IPS-18a (cell line): ENCODE data around the gene UNC45B.
"Not testable (repeated sequence)": the region's sequence is repeated elsewhere in the genome, so short reads cannot be mapped to it uniquely, and the experiment has no call there.

ENCODE experiments used
- H3K27ac ChIP-seq: one replicate; pipeline ENCODE4 v1.5.1; 2013; ENCODE audit warnings: low read length
- H3K27me3 ChIP-seq: one replicate; pipeline ENCODE4 v1.6.1; 2013; ENCODE audit warnings: mild to moderate bottlenecking, low read length; ENCODE audit not compliant: control insufficient read depth, insufficient read depth
- H3K36me3 ChIP-seq: one replicate; pipeline ENCODE4 v1.6.1; 2013; ENCODE audit warnings: low read depth, low read length; ENCODE audit not compliant: control insufficient read depth
- H3K4me1 ChIP-seq: one replicate; pipeline ENCODE4 v1.6.1; 2013; ENCODE audit warnings: low read depth, low read length; ENCODE audit not compliant: control insufficient read depth
- H3K4me3 ChIP-seq: one replicate; pipeline ENCODE4 v1.5.1; 2013; ENCODE audit warnings: low read length
- H3K9ac ChIP-seq: one replicate; pipeline ENCODE4 v1.6.1; 2013; ENCODE audit warnings: mild to moderate bottlenecking, low read length, moderate library complexity
- H3K9me3 ChIP-seq: one replicate; pipeline ENCODE4 v1.6.1; 2013; ENCODE audit warnings: low read depth, low read length; ENCODE audit not compliant: control insufficient read depth

The UNC45B gene

DNA sequence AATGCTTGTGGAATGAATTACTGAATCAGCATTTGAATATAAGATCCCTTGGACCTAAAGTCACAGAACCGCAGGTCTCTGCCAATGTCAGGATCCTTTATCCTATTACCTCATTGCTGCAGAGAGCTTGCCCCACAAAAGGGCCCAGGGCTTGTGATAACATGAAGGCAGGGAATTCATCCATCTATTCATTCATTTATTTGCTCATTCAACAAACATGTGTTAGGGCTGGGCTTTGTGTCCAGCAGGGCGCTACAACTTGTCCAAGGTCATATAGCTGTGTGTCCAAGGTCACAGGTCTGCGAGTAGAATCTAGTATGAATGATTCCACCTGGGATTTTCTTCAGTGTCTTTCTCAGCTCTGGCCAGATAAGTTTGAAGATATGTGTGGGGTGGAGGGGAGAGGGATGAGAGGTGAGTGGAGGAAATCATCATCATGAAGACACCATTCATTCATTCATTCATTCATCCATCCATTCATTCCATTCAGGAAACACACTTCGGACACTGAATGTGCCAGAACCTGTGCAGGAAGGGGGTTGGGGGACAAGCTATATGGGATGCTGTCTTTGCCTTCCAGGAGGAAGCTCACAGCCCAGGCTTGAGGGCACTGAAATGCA lies 1.3 kb upstream of the UNC45B start:
- no peaks in the 10 kb centered on the region for H3K27me3 ChIP-seq
- H3K27ac ChIP-seq, result no peak overlapping the region
- no peak overlapping the region for H3K4me3 ChIP-seq
- no peaks in the 10 kb centered on the region for H3K9me3 ChIP-seq
- no peak overlapping the region for H3K9ac ChIP-seq
- no peaks in the 10 kb centered on the region for H3K36me3 ChIP-seq
- H3K4me1 ChIP-seq, result no peaks in the 10 kb centered on the region

DNA sequence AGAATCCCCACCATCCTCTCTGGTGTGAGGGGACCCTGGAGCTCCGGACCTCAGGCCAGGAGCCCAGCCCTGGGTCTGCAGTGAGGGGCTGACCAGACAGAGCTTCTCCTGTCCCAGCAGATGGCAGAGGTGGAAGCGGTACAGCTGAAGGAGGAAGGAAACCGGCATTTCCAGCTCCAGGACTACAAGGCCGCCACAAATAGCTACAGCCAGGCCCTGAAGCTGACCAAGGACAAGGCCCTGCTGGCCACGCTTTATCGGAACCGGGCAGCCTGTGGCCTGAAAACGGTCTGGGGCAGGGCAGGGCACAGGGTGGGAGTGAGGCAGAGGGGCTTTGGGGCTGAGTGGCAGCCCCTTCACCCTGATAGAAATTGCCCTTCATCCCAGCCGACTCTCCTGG lies 527 bp downstream of the UNC45B start:
- H3K27me3 ChIP-seq, result no peaks in the 10 kb centered on the region
- H3K27ac ChIP-seq, result no peak overlapping the region
- no peaks in the 10 kb centered on the region for H3K4me1 ChIP-seq
- H3K9ac ChIP-seq, result no peak overlapping the region
- H3K4me3 ChIP-seq, result no peak overlapping the region
- no peaks in the 10 kb centered on the region for H3K36me3 ChIP-seq
- H3K9me3 ChIP-seq, result no peaks in the 10 kb centered on the region

DNA sequence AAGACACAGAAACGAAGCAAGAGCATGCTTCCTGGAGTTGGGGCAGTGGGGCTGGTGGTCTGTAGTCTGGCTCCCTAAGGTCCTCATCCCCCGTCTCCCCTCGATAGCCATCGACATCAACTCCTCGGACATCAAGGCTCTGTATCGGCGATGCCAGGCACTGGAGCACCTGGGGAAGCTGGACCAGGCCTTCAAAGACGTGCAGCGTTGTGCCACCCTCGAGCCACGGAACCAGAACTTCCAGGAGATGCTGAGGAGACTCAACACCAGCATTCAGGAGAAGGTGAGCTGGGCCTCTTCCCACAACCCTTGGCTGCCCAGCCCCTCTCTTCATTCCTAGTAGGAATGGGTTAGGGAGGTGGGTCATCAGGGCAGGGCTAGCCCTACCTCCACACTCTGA lies 2.3 kb downstream of the UNC45B start:
- H3K27ac ChIP-seq, result no peak overlapping the region
- no peaks in the 10 kb centered on the region for H3K9me3 ChIP-seq
- H3K4me1 ChIP-seq, result no peaks in the 10 kb centered on the region
- no peaks in the 10 kb centered on the region for H3K36me3 ChIP-seq
- no peak overlapping the region for H3K4me3 ChIP-seq
- no peak overlapping the region for H3K9ac ChIP-seq
- no peaks in the 10 kb centered on the region for H3K27me3 ChIP-seq

DNA sequence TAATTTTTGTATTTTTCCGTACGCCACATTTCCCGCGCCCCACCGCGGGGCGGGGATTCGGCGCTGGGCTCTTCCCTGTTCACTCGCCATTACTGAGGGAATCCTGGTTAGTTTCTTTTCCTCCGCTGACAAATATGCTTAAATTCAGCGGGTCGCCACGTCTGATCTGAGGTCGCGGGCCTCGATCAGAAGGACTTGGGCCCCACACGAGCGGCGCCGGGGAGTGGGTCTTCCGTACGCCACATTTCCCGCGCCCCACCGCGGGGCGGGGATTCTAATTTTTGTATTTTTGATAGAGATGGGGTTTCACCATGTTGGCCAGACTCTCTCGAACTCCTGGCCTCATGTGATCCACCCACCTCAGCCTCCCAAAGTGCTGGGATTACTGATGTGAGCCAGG lies 3.5 kb downstream of the UNC45B start:
- H3K36me3 ChIP-seq, H3K9me3 ChIP-seq, H3K27ac ChIP-seq, H3K27me3 ChIP-seq, H3K4me3 ChIP-seq, H3K4me1 ChIP-seq, H3K9ac ChIP-seq: not testable (repeated sequence)

DNA sequence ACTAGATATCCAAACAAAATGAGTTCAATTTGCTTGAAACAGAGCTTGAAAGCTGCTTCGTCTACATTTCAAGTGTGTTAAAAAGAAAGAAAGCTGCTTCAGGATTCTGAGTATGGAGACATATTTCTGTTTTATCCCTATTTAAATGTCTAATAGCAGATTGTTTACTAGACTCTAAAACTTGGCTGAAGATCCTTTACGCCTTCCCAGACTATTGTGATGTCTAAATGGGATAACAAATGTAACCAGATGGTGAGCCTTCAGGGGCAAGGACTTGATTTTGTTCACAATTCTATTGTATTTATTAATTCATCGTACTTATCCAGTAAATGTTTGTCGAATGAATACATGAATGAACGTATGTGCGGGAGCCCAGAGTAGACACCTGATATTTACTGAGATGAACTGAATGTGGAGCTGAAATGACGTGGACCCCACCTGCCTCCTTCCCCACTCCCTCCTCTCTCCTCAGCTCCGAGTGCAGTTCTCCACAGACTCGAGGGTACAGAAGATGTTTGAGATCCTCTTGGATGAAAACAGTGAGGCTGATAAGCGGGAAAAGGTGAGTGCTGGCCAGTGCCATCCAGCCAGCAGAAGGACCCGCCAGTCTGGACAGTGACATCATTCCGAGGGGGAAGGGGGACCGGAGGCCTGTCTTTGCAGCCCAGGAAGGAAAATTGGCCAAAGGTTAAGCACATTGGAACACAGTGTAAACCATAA lies 5.0 kb downstream of the UNC45B start:
- Histone ChIP-seq H3K27ac (no peak overlapping the region), H3K9me3 (no peaks in the 10 kb centered on the region), H3K9ac (no peak overlapping the region), H3K4me1 (no peaks in the 10 kb centered on the region), H3K36me3 (no peaks in the 10 kb centered on the region), H3K4me3 (no peak overlapping the region), H3K27me3 (no peaks in the 10 kb centered on the region)

DNA sequence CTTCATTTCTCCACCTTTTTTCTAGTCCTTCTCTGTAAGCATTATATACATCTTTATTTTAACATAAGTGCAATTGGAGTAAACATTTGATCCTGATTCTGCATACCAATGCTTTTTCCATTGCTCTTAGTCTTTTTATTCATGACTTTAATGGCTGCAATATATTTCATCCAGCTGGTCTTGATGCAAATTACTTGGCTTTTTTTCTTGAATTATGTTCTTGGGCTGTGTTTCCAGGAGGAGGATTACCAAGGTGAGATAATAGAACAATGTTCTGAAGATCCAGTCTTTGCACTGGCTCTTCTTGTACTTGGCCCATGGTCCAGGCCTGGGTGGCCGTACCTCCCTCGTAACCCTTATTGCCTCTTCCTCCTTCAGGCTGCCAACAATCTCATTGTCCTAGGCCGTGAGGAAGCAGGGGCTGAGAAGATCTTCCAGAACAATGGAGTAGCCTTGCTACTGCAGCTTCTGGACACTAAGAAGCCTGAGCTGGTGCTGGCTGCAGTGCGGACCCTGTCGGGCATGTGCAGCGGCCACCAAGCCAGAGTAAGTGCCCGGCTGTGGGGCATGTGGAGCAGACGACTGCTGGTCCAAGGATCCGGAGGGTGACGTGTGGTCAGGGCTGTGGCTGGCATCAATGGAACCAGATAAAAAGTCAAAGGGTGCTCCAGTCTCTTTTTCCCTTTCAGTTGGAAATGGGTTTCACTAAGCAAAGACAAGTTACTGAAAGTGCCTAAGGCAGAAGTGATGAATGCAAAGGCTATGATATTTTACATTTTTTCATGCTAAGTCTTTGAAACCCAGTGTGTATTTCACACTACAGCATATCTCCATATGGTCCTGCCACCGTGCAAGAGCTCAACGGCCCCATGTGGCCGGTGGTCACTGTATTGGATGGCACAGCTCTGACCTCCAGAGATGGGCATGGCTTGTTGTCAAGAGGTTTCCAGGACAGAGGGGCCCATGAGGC lies 6.9 kb downstream of the UNC45B start:
- Histone ChIP-seq H3K4me1 (no peaks in the 10 kb centered on the region), H3K27me3 (no peaks in the 10 kb centered on the region), H3K36me3 (no peaks in the 10 kb centered on the region), H3K9ac (no peak overlapping the region), H3K4me3 (no peak overlapping the region), H3K27ac (no peak overlapping the region), H3K9me3 (no peaks in the 10 kb centered on the region)

DNA sequence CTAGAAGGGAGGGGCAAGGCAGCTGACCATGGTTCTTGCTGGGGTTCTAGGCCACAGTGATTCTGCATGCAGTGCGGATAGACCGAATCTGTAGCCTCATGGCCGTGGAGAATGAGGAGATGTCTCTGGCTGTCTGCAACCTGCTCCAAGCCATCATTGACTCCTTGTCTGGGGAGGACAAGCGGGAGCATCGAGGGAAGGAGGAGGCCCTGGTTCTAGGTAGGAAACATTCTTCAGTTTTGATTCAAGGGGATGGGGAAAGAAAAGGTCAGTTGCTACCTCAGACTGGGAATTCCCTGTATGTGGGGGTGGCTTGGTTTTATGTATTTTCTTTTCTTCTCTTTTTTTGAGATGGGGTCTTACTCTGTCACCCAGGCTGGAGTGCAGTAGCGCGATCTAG lies 7.6 kb downstream of the UNC45B start:
- no peaks in the 10 kb centered on the region for H3K27me3 ChIP-seq
- no peak overlapping the region for H3K4me3 ChIP-seq
- H3K9me3 ChIP-seq, result no peaks in the 10 kb centered on the region
- H3K27ac ChIP-seq, result no peak overlapping the region
- no peak overlapping the region for H3K9ac ChIP-seq
- H3K36me3 ChIP-seq, result no peaks in the 10 kb centered on the region
- H3K4me1 ChIP-seq, result no peaks in the 10 kb centered on the region

DNA sequence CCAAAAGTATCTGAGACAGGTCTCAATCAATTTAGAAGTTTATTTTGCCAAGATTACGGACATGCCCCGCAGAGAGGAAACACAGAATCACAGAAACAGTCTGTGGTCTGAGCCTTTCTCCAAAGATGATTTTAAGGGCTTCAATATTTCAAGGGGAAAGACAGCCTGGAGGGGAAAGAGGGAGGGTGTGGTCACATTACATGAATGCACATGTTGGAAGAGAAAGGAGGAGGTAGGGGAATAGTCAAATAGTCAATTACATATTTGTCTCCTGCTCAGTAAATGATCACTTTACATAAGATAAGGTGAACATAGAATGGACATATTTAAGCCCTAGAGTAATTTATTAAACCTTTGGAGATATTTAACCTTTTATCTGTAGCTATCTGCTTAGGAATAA lies 12.3 kb downstream of the UNC45B start:
- Histone ChIP-seq H3K4me3 (no peak overlapping the region), H3K27ac (no peak overlapping the region), H3K4me1 (peaks cover 6% of the 10 kb centered on the region), H3K27me3 (no peaks in the 10 kb centered on the region), H3K36me3 (no peaks in the 10 kb centered on the region), H3K9me3 (no peaks in the 10 kb centered on the region), H3K9ac (no peak overlapping the region)

DNA sequence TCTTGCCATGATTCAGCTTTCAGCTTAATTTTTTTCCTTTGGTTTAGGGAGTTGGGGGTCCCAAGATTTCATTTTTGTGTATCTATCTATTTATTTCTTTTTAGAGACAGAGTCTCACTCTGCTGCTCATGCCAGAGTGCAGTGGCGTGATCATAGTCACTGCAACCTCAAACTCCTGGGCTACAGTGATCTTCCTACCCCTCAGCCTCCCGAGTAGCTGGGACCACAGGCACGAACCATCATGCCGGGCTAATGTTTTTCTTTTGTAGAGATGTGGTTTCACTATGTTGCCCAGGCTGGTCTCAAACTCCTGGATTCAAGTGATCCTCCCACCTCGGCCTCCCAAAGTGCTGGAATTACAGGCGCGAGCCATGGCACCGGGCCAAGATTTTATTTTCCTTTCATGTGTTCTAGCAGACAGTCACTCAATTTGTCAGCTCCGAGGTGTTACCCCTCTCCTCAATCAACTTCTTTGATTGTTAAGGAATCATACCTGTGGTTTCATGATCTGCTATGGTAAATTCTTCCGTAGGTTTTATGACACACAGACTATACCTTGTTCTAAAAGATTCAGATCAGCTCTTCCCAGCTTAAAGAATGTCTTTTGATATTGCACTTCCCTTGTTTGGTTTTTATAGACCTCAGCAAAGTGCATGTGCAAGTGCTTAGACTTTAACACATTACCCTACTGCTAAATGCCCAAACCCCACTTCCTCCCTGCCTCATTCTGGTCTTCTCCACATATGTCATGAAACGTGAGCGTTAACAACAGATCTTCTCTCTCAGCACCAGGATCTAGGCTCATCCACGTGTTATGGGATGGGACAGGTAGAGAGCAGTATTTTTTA lies 13.0 kb downstream of the UNC45B start:
- Histone ChIP-seq H3K36me3 (no peaks in the 10 kb centered on the region), H3K27ac (no peak overlapping the region), H3K4me3 (no peak overlapping the region), H3K9ac (no peak overlapping the region), H3K4me1 (peaks cover 6% of the 10 kb centered on the region), H3K9me3 (no peaks in the 10 kb centered on the region), H3K27me3 (no peaks in the 10 kb centered on the region)

DNA sequence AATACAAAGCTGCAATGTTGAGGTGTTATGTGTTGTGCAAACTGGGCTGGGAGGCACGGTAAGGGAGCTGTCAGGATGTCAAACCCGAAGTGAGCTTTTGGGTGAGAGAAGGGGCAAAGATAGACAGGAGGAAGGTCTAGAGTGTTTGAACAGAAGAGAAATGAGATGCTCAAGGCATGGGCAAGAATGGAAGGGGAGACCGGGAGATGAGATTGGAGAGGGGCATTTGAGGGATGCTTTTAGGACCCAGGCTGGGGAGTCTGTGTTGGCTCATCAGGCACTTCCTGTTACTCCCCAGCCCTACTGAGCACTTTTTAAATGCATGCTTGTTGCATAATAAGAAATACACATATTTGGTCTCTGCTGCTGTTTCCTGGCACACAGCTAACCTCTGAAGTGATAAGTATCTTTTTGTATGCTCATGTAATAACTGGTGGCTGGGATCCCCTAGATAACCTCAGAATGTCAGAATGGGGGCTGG lies 13.7 kb downstream of the UNC45B start:
- Histone ChIP-seq H3K36me3 (no peaks in the 10 kb centered on the region), H3K27me3 (no peaks in the 10 kb centered on the region), H3K4me3 (no peak overlapping the region), H3K9me3 (no peaks in the 10 kb centered on the region), H3K4me1 (peaks cover 6% of the 10 kb centered on the region), H3K9ac (no peak overlapping the region), H3K27ac (no peak overlapping the region)

DNA sequence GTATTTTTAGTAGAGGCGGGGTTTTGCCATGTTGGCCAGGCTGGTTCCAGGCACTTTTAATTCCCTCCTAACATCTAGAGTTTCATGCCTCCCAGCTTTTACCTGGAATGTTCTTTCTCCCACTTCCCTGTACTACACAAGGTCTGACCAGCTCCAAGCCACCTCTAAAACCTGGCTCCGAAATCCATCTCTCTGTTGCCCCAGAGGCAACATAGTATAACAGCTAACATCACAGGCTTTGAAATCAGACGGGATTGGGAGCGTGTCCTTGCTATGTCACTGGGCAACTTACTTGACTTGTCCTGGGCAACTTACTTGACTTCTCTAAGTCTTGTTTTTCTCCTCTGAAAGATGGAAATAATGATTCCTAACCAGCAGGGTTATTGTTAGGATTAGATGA lies 15.1 kb downstream of the UNC45B start:
- no peak overlapping the region for H3K9ac ChIP-seq
- no peaks in the 10 kb centered on the region for H3K9me3 ChIP-seq
- no peak overlapping the region for H3K27ac ChIP-seq
- H3K4me1 ChIP-seq, result peaks cover 6% of the 10 kb centered on the region
- no peaks in the 10 kb centered on the region for H3K36me3 ChIP-seq
- H3K27me3 ChIP-seq, result no peaks in the 10 kb centered on the region
- H3K4me3 ChIP-seq, result no peak overlapping the region
